HG02970 (cell line): ENCODE data around the gene SIRT2.
"Not testable (repeated sequence)": the region's sequence is repeated elsewhere in the genome, so short reads cannot be mapped to it uniquely, and the experiment has no call there.

Experiments used
- ATAC-seq: cut with Tn5 transposase; IDR thresholded peaks from one replicate; pipeline ENCODE4 v1.9.1; 2021; ENCODE audit warnings: mild to moderate bottlenecking, moderate library complexity, moderate number of reproducible peaks; ENCODE audit not compliant: unreplicated experiment, low FRiP score

Gene SIRT2

GRCh38 chr19:38869836-38870607 is 29.4 kb downstream of the SIRT2 start:
- ATAC-seq, result peak; percentile 79

- no peak for ATAC-seq
Observed at GRCh38 chr19:38869160-38869835, 30.1 kb downstream of the SIRT2 start.

- no peak for ATAC-seq
Observed at GRCh38 chr19:38868551-38868950, 30.9 kb downstream of the SIRT2 start.

GRCh38 chr19:38867171-38867780 is 32.1 kb downstream of the SIRT2 start:
- no peak for ATAC-seq

- no peak for ATAC-seq
Observed at GRCh38 chr19:38862321-38863059, 36.9 kb downstream of the SIRT2 start.

GRCh38 chr19:38861368-38861767 is 38.0 kb downstream of the SIRT2 start:
- ATAC-seq, result no peak

- ATAC-seq, result not testable (repeated sequence)
Observed at GRCh38 chr19:38859631-38860204, 39.7 kb downstream of the SIRT2 start.

GRCh38 chr19:38856813-38857212 is 42.6 kb downstream of the SIRT2 start:
- ATAC-seq, result no peak

GRCh38 chr19:38855751-38856150 is 43.7 kb downstream of the SIRT2 start:
- ATAC-seq, result not testable (repeated sequence)

- not testable (repeated sequence) for ATAC-seq
Observed at GRCh38 chr19:38854961-38855360, 44.5 kb downstream of the SIRT2 start.

GRCh38 chr19:38853214-38853613 is 46.2 kb downstream of the SIRT2 start:
- ATAC-seq, result no peak

GRCh38 chr19:38852231-38853044 is 47.0 kb downstream of the SIRT2 start:
- ATAC-seq, result no peak

GRCh38 chr19:38851622-38852230 is 47.7 kb downstream of the SIRT2 start:
- no peak for ATAC-seq

GRCh38 chr19:38850976-38851621 is 48.3 kb downstream of the SIRT2 start:
- ATAC-seq, result no peak

- ATAC-seq, result peak; percentile 61
Observed at GRCh38 chr19:38850436-38850975, 48.9 kb downstream of the SIRT2 start.

GRCh38 chr19:38849860-38850435 is 49.5 kb downstream of the SIRT2 start, which contains the start of gene HNRNPL:
Gene HNRNPL, minus strand, starts transcription at chr19:38849986. Its CDS starts 20 bp downstream, at chr19:38849966.
- ATAC-seq, result peak; percentile 47

GRCh38 chr19:38849147-38849859 is 50.1 kb downstream of the SIRT2 start:
- ATAC-seq, result peak; percentile 32
